ENCODE measurements around the gene CAMTA1.

Gene CAMTA1

GRCh38 chr1:6811583-6811982, 26.3 kb downstream of the CAMTA1 start:
- no peaks in the 10 kb centered on the region for H3K4me1 ChIP-seq (ENCODE audit: insufficient read depth, poor library complexity, severe bottlenecking)
- no peaks in the 10 kb centered on the region for H3K27me3 ChIP-seq (ENCODE audit: insufficient read depth, poor library complexity, severe bottlenecking)
- H3K27ac ChIP-seq (ENCODE audit: poor library complexity, severe bottlenecking) = no peak overlapping the region
- ATAC-seq (ENCODE audit: low read depth) (no peak), DNase-seq (ENCODE audit: low spot score) (no peak)
- TF ChIP-seq, protein P1, sequence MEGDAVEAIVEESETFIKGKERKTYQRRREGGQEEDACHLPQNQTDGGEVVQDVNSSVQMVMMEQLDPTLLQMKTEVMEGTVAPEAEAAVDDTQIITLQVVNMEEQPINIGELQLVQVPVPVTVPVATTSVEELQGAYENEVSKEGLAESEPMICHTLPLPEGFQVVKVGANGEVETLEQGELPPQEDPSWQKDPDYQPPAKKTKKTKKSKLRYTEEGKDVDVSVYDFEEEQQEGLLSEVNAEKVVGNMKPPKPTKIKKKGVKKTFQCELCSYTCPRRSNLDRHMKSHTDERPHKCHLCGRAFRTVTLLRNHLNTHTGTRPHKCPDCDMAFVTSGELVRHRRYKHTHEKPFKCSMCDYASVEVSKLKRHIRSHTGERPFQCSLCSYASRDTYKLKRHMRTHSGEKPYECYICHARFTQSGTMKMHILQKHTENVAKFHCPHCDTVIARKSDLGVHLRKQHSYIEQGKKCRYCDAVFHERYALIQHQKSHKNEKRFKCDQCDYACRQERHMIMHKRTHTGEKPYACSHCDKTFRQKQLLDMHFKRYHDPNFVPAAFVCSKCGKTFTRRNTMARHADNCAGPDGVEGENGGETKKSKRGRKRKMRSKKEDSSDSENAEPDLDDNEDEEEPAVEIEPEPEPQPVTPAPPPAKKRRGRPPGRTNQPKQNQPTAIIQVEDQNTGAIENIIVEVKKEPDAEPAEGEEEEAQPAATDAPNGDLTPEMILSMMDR (IDR thresholded peaks at IDR 0.05; ENCODE audit: poor library complexity, severe bottlenecking) = no peak
- H3K9me3 ChIP-seq (ENCODE audit: severe bottlenecking) = peaks cover 2% of the 10 kb centered on the region
- no peaks in the 10 kb centered on the region for H3K36me3 ChIP-seq (ENCODE audit: low read depth)
- no peak overlapping the region for H3K4me3 ChIP-seq (ENCODE audit: severe bottlenecking)

DNA sequence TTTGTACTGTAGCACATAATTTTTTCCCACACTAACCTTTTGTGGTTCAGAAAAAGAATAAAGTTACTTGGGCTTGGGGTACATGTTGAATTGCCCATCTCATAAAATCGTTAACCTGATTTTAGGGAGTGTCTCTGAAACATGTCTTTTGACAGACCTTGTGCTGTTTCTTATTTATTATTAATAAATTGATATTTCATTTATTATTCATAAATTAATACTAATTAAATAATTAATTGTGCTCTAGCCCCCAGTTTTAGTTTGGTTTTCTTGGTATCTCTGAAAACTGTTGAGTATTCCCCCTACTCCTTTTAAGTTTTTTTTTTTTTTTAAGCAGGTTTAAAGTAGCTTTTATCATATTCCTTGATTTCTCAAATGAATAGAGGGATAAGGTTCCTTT, 27.9 kb downstream of the CAMTA1 start:
- DNase-seq (ENCODE audit: low spot score) = no peak
- Histone ChIP-seq H3K4me3 (ENCODE audit: severe bottlenecking) (no peak overlapping the region), H3K36me3 (ENCODE audit: low read depth) (no peaks in the 10 kb centered on the region), H3K27me3 (ENCODE audit: insufficient read depth, poor library complexity, severe bottlenecking) (no peaks in the 10 kb centered on the region), H3K9me3 (ENCODE audit: severe bottlenecking) (peaks cover 2% of the 10 kb centered on the region), H3K27ac (ENCODE audit: poor library complexity, severe bottlenecking) (no peak overlapping the region), H3K4me1 (ENCODE audit: insufficient read depth, poor library complexity, severe bottlenecking) (no peaks in the 10 kb centered on the region)
- TF ChIP-seq, protein P1 (IDR thresholded peaks at IDR 0.05; ENCODE audit: poor library complexity, severe bottlenecking) = no peak
- ATAC-seq (ENCODE audit: low read depth) = no peak

- Histone ChIP-seq H3K27ac (ENCODE audit: poor library complexity, severe bottlenecking) (no peak overlapping the region), H3K36me3 (ENCODE audit: low read depth) (no peaks in the 10 kb centered on the region), H3K27me3 (ENCODE audit: insufficient read depth, poor library complexity, severe bottlenecking) (no peaks in the 10 kb centered on the region), H3K9me3 (ENCODE audit: severe bottlenecking) (peaks cover 2% of the 10 kb centered on the region), H3K4me1 (ENCODE audit: insufficient read depth, poor library complexity, severe bottlenecking) (no peaks in the 10 kb centered on the region), H3K4me3 (ENCODE audit: severe bottlenecking) (no peak overlapping the region)
- ATAC-seq (ENCODE audit: low read depth) (no peak), DNase-seq (ENCODE audit: low spot score) (no peak)
- TF ChIP-seq, protein P1 (IDR thresholded peaks at IDR 0.05; ENCODE audit: poor library complexity, severe bottlenecking) = no peak
Measured at GRCh38 chr1:6815726-6816125, 30.5 kb downstream of the CAMTA1 start.

GRCh38 chr1:6819246-6820040, 34.2 kb downstream of the CAMTA1 start:
- no peak overlapping the region for H3K4me3 ChIP-seq (ENCODE audit: severe bottlenecking)
- H3K27me3 ChIP-seq (ENCODE audit: insufficient read depth, poor library complexity, severe bottlenecking) = no peaks in the 10 kb centered on the region
- no peak overlapping the region for H3K27ac ChIP-seq (ENCODE audit: poor library complexity, severe bottlenecking)
- no peaks in the 10 kb centered on the region for H3K36me3 ChIP-seq (ENCODE audit: low read depth)
- TF ChIP-seq, protein P1 (IDR thresholded peaks at IDR 0.05; ENCODE audit: poor library complexity, severe bottlenecking) = no peak
- no peaks in the 10 kb centered on the region for H3K4me1 ChIP-seq (ENCODE audit: insufficient read depth, poor library complexity, severe bottlenecking)
- ATAC-seq (ENCODE audit: low read depth) (no peak), DNase-seq (ENCODE audit: low spot score) (no peak)
- no peaks in the 10 kb centered on the region for H3K9me3 ChIP-seq (ENCODE audit: severe bottlenecking)

- no peak for ATAC-seq (ENCODE audit: low read depth)
- Histone ChIP-seq H3K36me3 (ENCODE audit: low read depth) (0 out of 2 replicates have a peak, but pooled peaks cover 1% of the 10 kb centered on the region), H3K27ac (ENCODE audit: poor library complexity, severe bottlenecking) (no peak overlapping the region), H3K4me1 (ENCODE audit: insufficient read depth, poor library complexity, severe bottlenecking) (no peaks in the 10 kb centered on the region), H3K27me3 (ENCODE audit: insufficient read depth, poor library complexity, severe bottlenecking) (no peaks in the 10 kb centered on the region), H3K9me3 (ENCODE audit: severe bottlenecking) (no peaks in the 10 kb centered on the region), H3K4me3 (ENCODE audit: severe bottlenecking) (no peak overlapping the region)
- TF ChIP-seq, protein P1 (IDR thresholded peaks at IDR 0.05; ENCODE audit: poor library complexity, severe bottlenecking) = no peak
- DNase-seq (ENCODE audit: low spot score) = no peak
Measured at GRCh38 chr1:6820899-6821298, 35.6 kb downstream of the CAMTA1 start.

Data from RWPE2 (cell line).